ENCODE data around the gene CCSER2.

GRCh38 chr10:84525120-84525806 is 196.9 kb downstream of the CCSER2 start:
- TF ChIP-seq MAZ (IDR thresholded peaks at IDR 0.05; ENCODE audit: borderline replicate concordance, low read depth, low read length) (no peak), CTCF (IDR thresholded peaks at IDR 0.05) (no peak), CHD2 (IDR thresholded peaks at IDR 0.05; ENCODE audit: low read length, partially characterized antibody) (no peak), RFX5 (IDR thresholded peaks at IDR 0.05) (no peak), POLR2A (IDR thresholded peaks at IDR 0.05; ENCODE audit: low read length) (no peak), RCOR1 (IDR thresholded peaks at IDR 0.05; ENCODE audit: low read depth, low read length) (no peak), NPAS2 (CRISPR knock-in tag; IDR thresholded peaks at IDR 0.05; ENCODE audit: borderline replicate concordance) (no peak), EP300 (IDR thresholded peaks at IDR 0.05) (no peak), BHLHE40 (IDR thresholded peaks at IDR 0.05; ENCODE audit: low read depth, low read length) (no peak), SMC3 (IDR thresholded peaks at IDR 0.05) (no peak), KDM5A (IDR thresholded peaks at IDR 0.05) (no peak), MAX (IDR thresholded peaks at IDR 0.05) (no peak), SREBF2 (IDR thresholded peaks at IDR 0.05) (no peak), JUN (IDR thresholded peaks at IDR 0.05) (no peak)

Data from A549 (cell line).